ENCODE results near the gene UST.

- no peak for TF ChIP-seq CTCF (IDR thresholded peaks at IDR 0.05)
- TF ChIP-seq POLR2A (IDR thresholded peaks at IDR 0.05) = no peak
Measured at GRCh38 chr6:148965287-148965686, 218.5 kb downstream of the UST start.

All from right lobe of liver (tissue), 4 donors.